ENCODE measurements around the gene GOLGA8A. TPM values are rescaled to one million over a fixed set of nuclear protein-coding genes. Genes with fewer than 3 reads are reported as not detected.

The GOLGA8A gene, protein sequence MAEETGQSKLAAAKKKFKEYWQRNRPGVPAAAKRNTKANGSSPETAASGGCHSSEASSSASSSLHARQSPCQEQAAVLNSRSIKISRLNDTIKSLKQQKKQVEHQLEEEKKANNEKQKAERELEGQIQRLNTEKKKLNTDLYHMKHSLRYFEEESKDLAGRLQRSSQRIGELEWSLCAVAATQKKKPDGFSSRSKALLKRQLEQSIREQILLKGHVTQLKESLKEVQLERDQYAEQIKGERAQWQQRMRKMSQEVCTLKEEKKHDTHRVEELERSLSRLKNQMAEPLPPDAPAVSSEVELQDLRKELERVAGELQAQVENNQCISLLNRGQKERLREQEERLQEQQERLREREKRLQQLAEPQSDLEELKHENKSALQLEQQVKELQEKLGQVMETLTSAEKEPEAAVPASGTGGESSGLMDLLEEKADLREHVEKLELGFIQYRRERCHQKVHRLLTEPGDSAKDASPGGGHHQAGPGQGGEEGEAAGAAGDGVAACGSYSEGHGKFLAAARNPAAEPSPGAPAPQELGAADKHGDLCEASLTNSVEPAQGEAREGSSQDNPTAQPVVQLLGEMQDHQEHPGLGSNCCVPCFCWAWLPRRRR
- total RNA-seq = 21.8 and 22.9 TPM in 2 replicates

DNA sequence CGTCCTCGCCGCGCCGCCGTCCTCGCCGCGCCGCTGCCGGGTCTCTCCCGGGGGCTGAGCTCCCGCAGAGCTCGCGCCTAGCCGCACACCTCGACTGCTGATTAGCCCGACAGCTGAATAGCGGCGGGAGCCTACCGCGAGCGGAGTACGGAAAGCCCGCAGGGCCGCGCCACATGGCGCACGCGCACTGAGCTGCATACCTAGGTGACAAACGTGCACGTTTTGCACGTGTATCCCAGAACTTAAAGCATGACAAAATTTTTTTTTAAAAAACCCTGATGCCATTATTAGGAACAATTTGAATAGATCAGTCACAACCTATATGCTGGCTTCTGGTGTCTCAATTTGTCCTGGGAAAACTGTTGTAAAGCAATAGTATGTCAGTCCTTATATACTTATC, at the start of gene GOLGA8A:
Gene GOLGA8A (minus strand): TSS at position 122 of the 400 bp plus-strand sequence. CDS start 48,117 bp downstream, outside the sequence.
- H3K36me3 ChIP-seq (ENCODE audit: control insufficient read depth, insufficient read depth, low read length) = no peaks in the 10 kb centered on the region
- DNase-seq (ENCODE audit: low read depth) = peak; percentile 23
- no peaks in the 10 kb centered on the region for H3K27me3 ChIP-seq (ENCODE audit: control insufficient read depth, insufficient read depth, low read length)
- H3K4me3 ChIP-seq (ENCODE audit: low read depth, low read length) = peak within 1 kb of the TSS; percentile 49
- TF ChIP-seq, protein P1, sequence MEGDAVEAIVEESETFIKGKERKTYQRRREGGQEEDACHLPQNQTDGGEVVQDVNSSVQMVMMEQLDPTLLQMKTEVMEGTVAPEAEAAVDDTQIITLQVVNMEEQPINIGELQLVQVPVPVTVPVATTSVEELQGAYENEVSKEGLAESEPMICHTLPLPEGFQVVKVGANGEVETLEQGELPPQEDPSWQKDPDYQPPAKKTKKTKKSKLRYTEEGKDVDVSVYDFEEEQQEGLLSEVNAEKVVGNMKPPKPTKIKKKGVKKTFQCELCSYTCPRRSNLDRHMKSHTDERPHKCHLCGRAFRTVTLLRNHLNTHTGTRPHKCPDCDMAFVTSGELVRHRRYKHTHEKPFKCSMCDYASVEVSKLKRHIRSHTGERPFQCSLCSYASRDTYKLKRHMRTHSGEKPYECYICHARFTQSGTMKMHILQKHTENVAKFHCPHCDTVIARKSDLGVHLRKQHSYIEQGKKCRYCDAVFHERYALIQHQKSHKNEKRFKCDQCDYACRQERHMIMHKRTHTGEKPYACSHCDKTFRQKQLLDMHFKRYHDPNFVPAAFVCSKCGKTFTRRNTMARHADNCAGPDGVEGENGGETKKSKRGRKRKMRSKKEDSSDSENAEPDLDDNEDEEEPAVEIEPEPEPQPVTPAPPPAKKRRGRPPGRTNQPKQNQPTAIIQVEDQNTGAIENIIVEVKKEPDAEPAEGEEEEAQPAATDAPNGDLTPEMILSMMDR (IDR thresholded peaks at IDR 0.05; ENCODE audit: insufficient read depth, low read length, poor library complexity, severe bottlenecking) = no peak

DNA sequence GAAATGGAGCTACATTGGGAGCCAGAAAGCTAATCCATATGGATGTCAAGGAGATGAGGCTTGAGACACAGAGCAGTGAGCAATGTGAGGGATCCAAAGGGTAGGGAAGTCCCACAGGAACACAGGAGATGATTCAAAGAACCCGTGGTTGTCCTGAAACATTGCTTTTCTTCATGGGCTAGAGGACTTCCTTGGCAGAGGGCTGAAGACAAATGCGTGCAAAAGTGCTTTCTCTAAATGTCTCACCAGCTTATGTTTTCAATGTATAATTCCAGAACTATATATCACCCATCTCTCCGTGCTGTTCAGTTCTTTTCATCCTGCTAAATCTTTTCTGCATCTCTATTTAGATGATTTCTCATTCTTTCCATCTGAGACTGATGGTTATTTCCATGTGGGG, 46.0 kb upstream of the GOLGA8A start:
- Histone ChIP-seq H3K27me3 (ENCODE audit: control insufficient read depth, insufficient read depth, low read length) (no peaks in the 10 kb centered on the region), H3K36me3 (ENCODE audit: control insufficient read depth, insufficient read depth, low read length) (no peaks in the 10 kb centered on the region), H3K4me3 (ENCODE audit: low read depth, low read length) (no peak overlapping the region)
- TF ChIP-seq, protein P1 (IDR thresholded peaks at IDR 0.05; ENCODE audit: insufficient read depth, low read length, poor library complexity, severe bottlenecking) = no peak
- DNase-seq (ENCODE audit: low read depth) = no peak

DNA sequence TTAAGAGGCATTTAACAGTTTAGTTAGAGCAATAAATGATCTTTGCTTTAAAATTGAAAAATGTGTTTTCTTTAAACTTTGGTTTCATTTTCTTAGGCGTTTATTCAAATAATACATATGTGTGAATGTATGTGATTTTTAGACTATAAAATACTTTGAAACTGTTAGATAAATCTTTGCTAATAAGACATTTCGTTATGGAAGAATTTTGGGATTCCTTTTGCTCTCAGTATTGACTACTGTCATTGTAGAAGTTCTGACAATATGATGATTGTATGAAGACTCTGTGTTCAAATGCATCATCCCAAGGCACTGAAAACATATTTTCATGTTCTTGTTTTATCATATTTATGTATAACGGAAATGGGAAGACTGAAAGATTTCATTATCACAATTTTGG, 43.8 kb upstream of the GOLGA8A start:
- no peaks in the 10 kb centered on the region for H3K27me3 ChIP-seq (ENCODE audit: control insufficient read depth, insufficient read depth, low read length)
- no peaks in the 10 kb centered on the region for H3K36me3 ChIP-seq (ENCODE audit: control insufficient read depth, insufficient read depth, low read length)
- H3K4me3 ChIP-seq (ENCODE audit: low read depth, low read length) = no peak overlapping the region
- no peak for DNase-seq (ENCODE audit: low read depth)
- TF ChIP-seq, protein P1 (IDR thresholded peaks at IDR 0.05; ENCODE audit: insufficient read depth, low read length, poor library complexity, severe bottlenecking) = no peak

DNA sequence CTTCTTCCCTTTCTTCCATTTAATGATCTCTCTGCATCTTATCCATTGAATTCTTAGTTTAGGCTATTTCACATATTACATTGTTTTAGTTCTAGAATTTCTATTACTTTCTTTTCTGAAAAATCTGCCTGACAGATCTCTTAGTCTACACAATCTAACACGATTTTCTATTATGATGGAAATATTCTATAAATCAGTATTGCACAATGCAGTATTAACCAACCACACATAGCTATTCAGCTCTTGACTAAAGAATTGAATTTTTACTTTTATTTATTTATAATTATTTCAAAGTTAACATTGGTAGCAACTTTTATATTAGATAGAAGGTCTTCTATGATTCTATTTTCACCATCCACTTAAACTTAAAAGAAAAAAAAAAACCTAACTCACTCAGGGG, 36.2 kb upstream of the GOLGA8A start:
- TF ChIP-seq, protein P1 (IDR thresholded peaks at IDR 0.05; ENCODE audit: insufficient read depth, low read length, poor library complexity, severe bottlenecking) = no peak
- DNase-seq (ENCODE audit: low read depth) = no peak

DNA sequence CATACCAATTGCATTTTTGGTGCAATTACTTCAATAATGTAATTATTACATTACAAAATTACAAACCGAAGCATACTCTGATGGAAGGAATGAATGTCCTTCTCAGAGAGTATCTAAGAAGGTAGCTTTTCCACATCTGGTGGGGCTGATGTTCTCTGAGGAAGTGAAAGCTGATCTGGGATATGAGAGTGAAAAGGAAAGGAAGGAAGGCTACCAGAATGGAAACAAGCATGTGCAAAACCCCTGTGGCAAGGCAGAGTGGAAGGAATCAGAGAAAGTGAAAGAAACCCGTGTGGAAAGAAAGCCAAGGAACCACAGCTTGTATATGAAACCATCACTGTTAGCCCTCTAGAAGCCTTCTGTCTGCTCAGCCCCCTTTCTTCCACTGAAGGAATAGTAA, 35.3 kb upstream of the GOLGA8A start:
- TF ChIP-seq, protein P1 (IDR thresholded peaks at IDR 0.05; ENCODE audit: insufficient read depth, low read length, poor library complexity, severe bottlenecking) = no peak
- no peak overlapping the region for H3K4me3 ChIP-seq (ENCODE audit: low read depth, low read length)
- no peak for DNase-seq (ENCODE audit: low read depth)

More for the DNA sequence above, 36.2 kb upstream of the GOLGA8A start:
- no peak overlapping the region for H3K4me3 ChIP-seq (ENCODE audit: low read depth, low read length)
- H3K27me3 ChIP-seq (ENCODE audit: control insufficient read depth, insufficient read depth, low read length) = no peaks in the 10 kb centered on the region
- no peaks in the 10 kb centered on the region for H3K36me3 ChIP-seq (ENCODE audit: control insufficient read depth, insufficient read depth, low read length)

More for the DNA sequence above, 35.3 kb upstream of the GOLGA8A start:
- no peaks in the 10 kb centered on the region for H3K36me3 ChIP-seq (ENCODE audit: control insufficient read depth, insufficient read depth, low read length)
- no peaks in the 10 kb centered on the region for H3K27me3 ChIP-seq (ENCODE audit: control insufficient read depth, insufficient read depth, low read length)
